Measurements from ENCODE around the gene AZU1.

GRCh38 chr19:870314-870713 lies 42.7 kb downstream of the AZU1 start:
- TF ChIP-seq CTCF (IDR thresholded peaks at IDR 0.05 in 2 of 3, conservative IDR thresholded peaks at IDR 0.05 in 1 of 3; ENCODE audit: borderline replicate concordance in 1 of 3, insufficient read depth in 1 of 3, low read depth in 2 of 3, low read length in 2 of 3) (no peak), RAD21 (IDR thresholded peaks at IDR 0.05; ENCODE audit: low read depth) (no peak), EZH2 (IDR thresholded peaks at IDR 0.05) (no peak), POLR2AphosphoS5 (IDR thresholded peaks at IDR 0.05; ENCODE audit: low read depth, low read length) (no peak), POLR2A (IDR thresholded peaks at IDR 0.05; ENCODE audit: borderline replicate concordance, extremely low read depth, insufficient read depth, insufficient read length) (no peak)
- TF ChIP-seq, protein P1, sequence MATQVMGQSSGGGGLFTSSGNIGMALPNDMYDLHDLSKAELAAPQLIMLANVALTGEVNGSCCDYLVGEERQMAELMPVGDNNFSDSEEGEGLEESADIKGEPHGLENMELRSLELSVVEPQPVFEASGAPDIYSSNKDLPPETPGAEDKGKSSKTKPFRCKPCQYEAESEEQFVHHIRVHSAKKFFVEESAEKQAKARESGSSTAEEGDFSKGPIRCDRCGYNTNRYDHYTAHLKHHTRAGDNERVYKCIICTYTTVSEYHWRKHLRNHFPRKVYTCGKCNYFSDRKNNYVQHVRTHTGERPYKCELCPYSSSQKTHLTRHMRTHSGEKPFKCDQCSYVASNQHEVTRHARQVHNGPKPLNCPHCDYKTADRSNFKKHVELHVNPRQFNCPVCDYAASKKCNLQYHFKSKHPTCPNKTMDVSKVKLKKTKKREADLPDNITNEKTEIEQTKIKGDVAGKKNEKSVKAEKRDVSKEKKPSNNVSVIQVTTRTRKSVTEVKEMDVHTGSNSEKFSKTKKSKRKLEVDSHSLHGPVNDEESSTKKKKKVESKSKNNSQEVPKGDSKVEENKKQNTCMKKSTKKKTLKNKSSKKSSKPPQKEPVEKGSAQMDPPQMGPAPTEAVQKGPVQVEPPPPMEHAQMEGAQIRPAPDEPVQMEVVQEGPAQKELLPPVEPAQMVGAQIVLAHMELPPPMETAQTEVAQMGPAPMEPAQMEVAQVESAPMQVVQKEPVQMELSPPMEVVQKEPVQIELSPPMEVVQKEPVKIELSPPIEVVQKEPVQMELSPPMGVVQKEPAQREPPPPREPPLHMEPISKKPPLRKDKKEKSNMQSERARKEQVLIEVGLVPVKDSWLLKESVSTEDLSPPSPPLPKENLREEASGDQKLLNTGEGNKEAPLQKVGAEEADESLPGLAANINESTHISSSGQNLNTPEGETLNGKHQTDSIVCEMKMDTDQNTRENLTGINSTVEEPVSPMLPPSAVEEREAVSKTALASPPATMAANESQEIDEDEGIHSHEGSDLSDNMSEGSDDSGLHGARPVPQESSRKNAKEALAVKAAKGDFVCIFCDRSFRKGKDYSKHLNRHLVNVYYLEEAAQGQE (IDR thresholded peaks at IDR 0.05; ENCODE audit: low read depth), result no peak

Data from HCT116 (cell line).